IMR-90 (cell line): ENCODE data around the gene TANGO6. TPM values are rescaled to one million over a fixed set of nuclear protein-coding genes. Genes with fewer than 3 reads are reported as not detected.

Experiments
- ATAC-seq: fragments of 200-7000 bp; cut with Tn5 transposase; 2 replicates; pipeline ENCODE4 v1.9.1; 2020; ENCODE audit warnings: low read depth, mild to moderate bottlenecking, moderate library complexity
- BruUV-seq: library from RNA; stranded (reverse); fragments of 400-500 nt; replicated peaks from 2 replicates; lab custom pipeline; 2021; lab: Mats Ljungman, UMichigan
- CTCF ChIA-PET: fragments of 300-600 bp; formaldehyde crosslinking; extraction: SDS; loops from one replicate; lab custom pipeline; 2021; ENCODE audit warnings: antibody characterized with exemption; lab: Yijun Ruan, JAX
- POLR2A ChIA-PET: fragments of 300-600 bp; sonication (Branson Sonifier 250); formaldehyde crosslinking; loops from one replicate; lab custom pipeline; 2022; ENCODE audit warnings: antibody characterized with exemption; ENCODE audit not compliant: unreplicated experiment; lab: Charles Lee
- DNase-seq: peaks from one replicate; pipeline ENCODE4 v3.0.0; 2013
- H2AFZ ChIP-seq: replicated peaks from 2 replicates; pipeline ENCODE3; 2013; ENCODE audit warnings: low read length, mild to moderate bottlenecking; ENCODE audit not compliant: poor library complexity
- H2AK5ac ChIP-seq: 2 replicates; pipeline ENCODE4 v1.6.1; 2013; ENCODE audit warnings: low read depth, low read length, inconsistent platforms
- H2AK9ac ChIP-seq: replicated peaks from 2 replicates; pipeline ENCODE3; 2013; ENCODE audit warnings: mild to moderate bottlenecking, low read depth, low read length, moderate library complexity; ENCODE audit not compliant: poor library complexity
- H2BK120ac ChIP-seq: 2 replicates; pipeline ENCODE4 v1.6.1; 2013; ENCODE audit warnings: low read depth, low read length, inconsistent platforms
- H2BK15ac ChIP-seq: 3 replicates; pipeline ENCODE4 v1.6.1; 2013; ENCODE audit warnings: low read depth, low read length, inconsistent platforms
- H2BK20ac ChIP-seq: 2 replicates; pipeline ENCODE4 v1.6.1; 2013; ENCODE audit warnings: low read depth, mild to moderate bottlenecking, inconsistent platforms, low read length, moderate library complexity
- H2BK5ac ChIP-seq: 2 replicates; pipeline ENCODE4 v1.6.1; 2013; ENCODE audit warnings: mild to moderate bottlenecking, low read depth, low read length, inconsistent platforms; ENCODE audit not compliant: poor library complexity, severe bottlenecking
- H3K14ac ChIP-seq: replicated peaks from 2 replicates; pipeline ENCODE4 v1.6.1; 2013; ENCODE audit warnings: low read depth, low read length, inconsistent platforms
- H3K18ac ChIP-seq: 2 replicates; pipeline ENCODE4 v1.6.1; 2013; ENCODE audit warnings: low read depth, low read length, control low read depth
- H3K23ac ChIP-seq: 2 replicates; pipeline ENCODE4 v1.6.1; 2013; ENCODE audit warnings: low read depth, low read length, inconsistent platforms
- H3K27ac ChIP-seq: 2 replicates; pipeline ENCODE4 v1.5.1; 2013; ENCODE audit warnings: mild to moderate bottlenecking, control low read depth, low read length; ENCODE audit not compliant: insufficient read depth
- H3K27me3 ChIP-seq: 2 replicates; pipeline ENCODE4 v1.6.1; 2013; ENCODE audit warnings: low read length; ENCODE audit not compliant: control insufficient read depth, insufficient read depth
- H3K36me3 ChIP-seq: 2 replicates; pipeline ENCODE4 v1.6.1; 2013; ENCODE audit warnings: low read length, mixed read lengths; ENCODE audit not compliant: control insufficient read depth, insufficient read depth
- H3K4ac ChIP-seq: 2 replicates; pipeline ENCODE4 v1.6.1; 2013; ENCODE audit warnings: low read depth, low read length, inconsistent platforms
- H3K4me1 ChIP-seq: 2 replicates; pipeline ENCODE4 v1.6.1; 2013; ENCODE audit warnings: low read length, mixed read lengths; ENCODE audit not compliant: control insufficient read depth, insufficient read depth
- H3K4me2 ChIP-seq: 2 replicates; pipeline ENCODE4 v1.6.1; 2013; ENCODE audit warnings: low read depth, mild to moderate bottlenecking, control low read depth, low read length, moderate library complexity
- H3K4me3 ChIP-seq: 2 replicates; pipeline ENCODE4 v1.5.1; 2013; ENCODE audit warnings: low read depth, mild to moderate bottlenecking, control low read depth, low read length, moderate library complexity; ENCODE audit not compliant: insufficient read depth
- H3K56ac ChIP-seq: 2 replicates; pipeline ENCODE4 v1.6.1; 2013; ENCODE audit warnings: low read length, inconsistent platforms; ENCODE audit not compliant: insufficient read depth; ENCODE audit errors: extremely low read depth
- H3K79me1 ChIP-seq, 2 experiments: 2 replicates each; pipeline ENCODE4 v1.6.1; 2013; ENCODE audit warnings: low read length in 2 of 2, inconsistent platforms in 1 of 2, low read depth in 1 of 2
- H3K9ac ChIP-seq: 2 replicates; pipeline ENCODE4 v1.6.1; 2013; ENCODE audit warnings: low read depth, low read length, control low read depth
- H3K9me1 ChIP-seq: 2 replicates; pipeline ENCODE4 v1.6.1; 2013; ENCODE audit warnings: low read length, inconsistent platforms; ENCODE audit not compliant: insufficient read depth
- H3K9me3 ChIP-seq: 2 replicates; pipeline ENCODE4 v1.6.1; 2013; ENCODE audit warnings: low read length; ENCODE audit not compliant: control insufficient read depth, insufficient read depth
- H4K20me1 ChIP-seq: 2 replicates; pipeline ENCODE4 v1.6.1; 2013; ENCODE audit warnings: low read length, inconsistent platforms; ENCODE audit not compliant: insufficient read depth
- H4K5ac ChIP-seq: 2 replicates; pipeline ENCODE4 v1.6.1; 2013; ENCODE audit warnings: mild to moderate bottlenecking, low read depth, low read length, control low read depth
- H4K8ac ChIP-seq, 2 experiments: 2 replicates each; pipeline ENCODE4 v1.6.1; 2013; ENCODE audit warnings: low read depth in 2 of 2, low read length in 2 of 2, control low read depth in 1 of 2, inconsistent platforms in 1 of 2
- H4K91ac ChIP-seq: 2 replicates; pipeline ENCODE4 v1.6.1; 2013; ENCODE audit warnings: low read depth, low read length, inconsistent platforms; ENCODE audit not compliant: insufficient read depth
- BHLHE40 ChIP-seq: fragments of 150-350 bp; IDR thresholded peaks from 2 replicates; pipeline ENCODE4 v1.6.1; 2016; ENCODE audit warnings: mild to moderate bottlenecking, low read depth, low read length
- CEBPB ChIP-seq: IDR thresholded peaks from 2 replicates; pipeline ENCODE4 v1.6.1; 2012; ENCODE audit warnings: low read depth, low read length, improper control_type of control experiment
- CHD1 ChIP-seq: IDR thresholded peaks from 2 replicates; pipeline ENCODE4 v1.6.1; 2012; ENCODE audit warnings: low read depth, low read length, improper control_type of control experiment
- FOS ChIP-seq: fragments of 150-350 bp; IDR thresholded peaks from 2 replicates; pipeline ENCODE4 v1.6.1; 2016; ENCODE audit warnings: low read depth, low read length
- MAFK ChIP-seq: IDR thresholded peaks from 2 replicates; pipeline ENCODE4 v1.6.1; 2012; ENCODE audit warnings: low read depth, low read length, improper control_type of control experiment
- MAZ ChIP-seq: IDR thresholded peaks from 2 replicates; pipeline ENCODE4 v1.6.1; 2012; ENCODE audit warnings: low read depth, mild to moderate bottlenecking, low read length, improper control_type of control experiment, moderate library complexity, borderline replicate concordance
- MXI1 ChIP-seq: IDR thresholded peaks from 2 replicates; pipeline ENCODE4 v1.6.1; 2012; ENCODE audit warnings: low read depth, mild to moderate bottlenecking, low read length, moderate library complexity, borderline replicate concordance
- NFE2L2 ChIP-seq: fragments of 150-350 bp; IDR thresholded peaks from 2 replicates; pipeline ENCODE4 v1.6.1; 2016; ENCODE audit warnings: low read depth, mild to moderate bottlenecking, low read length
- POLR2A ChIP-seq: IDR thresholded peaks from 2 replicates; pipeline ENCODE4 v1.6.1; 2012; ENCODE audit warnings: mild to moderate bottlenecking, low read depth, low read length
- RAD21 ChIP-seq: IDR thresholded peaks from 2 replicates; pipeline ENCODE4 v1.6.1; 2012; ENCODE audit warnings: low read length, improper control_type of control experiment
- RCOR1 ChIP-seq: IDR thresholded peaks from 2 replicates; pipeline ENCODE4 v1.6.1; 2012; ENCODE audit warnings: mild to moderate bottlenecking, low read length, improper control_type of control experiment; ENCODE audit not compliant: insufficient replicate concordance
- RFX5 ChIP-seq: IDR thresholded peaks from 2 replicates; pipeline ENCODE4 v1.8.0; 2012; ENCODE audit warnings: low read depth, mild to moderate bottlenecking, low read length, moderate library complexity
- SMC3 ChIP-seq: fragments of 150-350 bp; IDR thresholded peaks from 2 replicates; pipeline ENCODE4 v1.6.1; 2016; ENCODE audit warnings: low read depth, mild to moderate bottlenecking, antibody characterized with exemption, low read length, moderate library complexity
- WGBS, 2 experiments: methylation state at CpG; one replicate each; pipeline versions ENCODE4 v1.1.5 to v1.1.7; 2013; ENCODE audit warnings: missing lambda C conversion rate in 2 of 2; ENCODE audit not compliant: insufficient read length in 1 of 2; ENCODE audit errors: extremely low coverage in 2 of 2; 5-methylcytosine and 5-hydroxymethylcytosine counted together
- dilution Hi-C: fragments of 300-500 bp; cut with HindIII; formaldehyde crosslinking; loops from one replicate; pipeline ENCODE4 v1.14.3; 2018; ENCODE audit warnings: low sequenced_read_pairs; ENCODE audit not compliant: unreplicated experiment
- in situ Hi-C: fragments of 300-500 bp; cut with MboI; formaldehyde crosslinking; loops from 3 replicates; pipeline ENCODE4 v1.14.3; 2019; ENCODE audit warnings: low sequenced_read_pairs, inconsistent platforms, mixed read lengths
- intact Hi-C: fragments of 100-400 bp; cut with micrococcal nuclease; formaldehyde crosslinking; loops from 2 replicates; pipeline ENCODE4 v1.10.0; 2022
- polyA plus RNA-seq, 3 experiments: library from polyadenylated mRNA; depleted of rRNA; stranded (reverse); fragments of >200 nt; gene quantifications; 2 replicates each; pipeline ENCODE4 v1.2.3, GENCODE V29; 2012; ENCODE audit warnings: low replicate concordance in 1 of 3
- total RNA-seq: library from RNA; depleted of rRNA; stranded (reverse); fragments of >200 nt; gene quantifications from 2 replicates; pipeline ENCODE4 v1.2.3, GENCODE V29; 2012
- TF ChIP-seq, protein P1 (sequence below): fragments of 150-350 bp; IDR thresholded peaks from 2 replicates; pipeline ENCODE4 v1.6.1; 2017; ENCODE audit warnings: mild to moderate bottlenecking, antibody characterized with exemption, low read length, low read depth
- TF ChIP-seq, protein P2 (sequence below): conservative IDR thresholded peaks from 2 replicates; pipeline ENCODE4 v1.5.1; 2012; ENCODE audit warnings: mild to moderate bottlenecking, low read depth, low read length, improper control_type of control experiment
- TF ChIP-seq, protein P3 (sequence below): fragments of 150-350 bp; IDR thresholded peaks from 2 replicates; pipeline ENCODE4 v1.6.1; 2016; ENCODE audit warnings: low read depth, mild to moderate bottlenecking, low read length, moderate library complexity, borderline replicate concordance

Gene TANGO6
- total and polyA plus RNA-seq, 2 of the 4 experiments (the other 2 are of a cell fraction), result 6.7 to 22.4 TPM

DNA sequence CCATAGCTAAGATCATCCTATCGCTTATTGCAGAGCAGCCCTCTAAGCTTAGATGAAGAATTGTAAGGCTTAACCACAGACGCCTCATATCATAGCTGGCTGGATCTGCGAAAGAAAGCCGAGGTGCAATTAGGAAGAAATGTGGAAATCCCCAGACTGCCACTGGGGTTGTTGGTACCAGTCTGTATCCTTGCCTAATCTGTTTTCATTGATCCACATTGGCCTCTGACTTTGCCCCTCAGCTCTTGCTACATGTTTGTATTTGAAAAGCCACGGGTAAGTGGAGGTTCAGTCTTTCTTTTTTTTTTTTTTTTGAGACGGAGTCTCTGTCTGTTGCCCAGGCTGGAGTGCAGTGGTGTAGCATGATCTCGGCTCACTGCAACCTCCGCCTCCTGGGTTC is 48.9 kb downstream of the TANGO6 start:
- CTCF ChIA-PET, result no interaction called here
- Histone ChIP-seq H3K14ac (no peak overlapping the region), H2BK15ac (no peak overlapping the region), H3K36me3 (no peaks in the 10 kb centered on the region), H2BK120ac (no peak overlapping the region), H3K56ac (no peak overlapping the region), H3K9ac (no peak overlapping the region), H3K27ac (no peak overlapping the region), H4K91ac (no peak overlapping the region), H3K4me2 (no peak overlapping the region), H2BK5ac (no peak overlapping the region), H3K9me3 (no peaks in the 10 kb centered on the region), H3K4ac (no peak overlapping the region), H2AFZ (no peak overlapping the region), H4K8ac (no peak overlapping the region), H2AK5ac (no peak overlapping the region), H3K9me1 (0 out of 2 replicates have a peak, but pooled peaks cover 4% of the 10 kb centered on the region), H2BK20ac (no peak overlapping the region), H2AK9ac (no peak overlapping the region), H3K18ac (no peak overlapping the region), H4K5ac (no peak overlapping the region), H3K4me1 (no peaks in the 10 kb centered on the region), H3K23ac (no peak overlapping the region), H3K27me3 (no peaks in the 10 kb centered on the region), H3K4me3 (no peak overlapping the region), H3K79me1 (no peaks in the 10 kb centered on the region), H4K20me1 (no peaks in the 10 kb centered on the region)
- intact Hi-C loops (no loop called here), dilution Hi-C loops (no loop called here), in situ Hi-C loops (no loop called here)
- no CpG with 5 or more reads among the region's 8 CpGs for WGBS, 2 experiments
- POLR2A ChIA-PET, result no interaction called here
- TF ChIP-seq MXI1 (no peak), CHD1 (no peak), POLR2A (no peak), BHLHE40 (no peak), NFE2L2 (no peak), RCOR1 (no peak), RFX5 (no peak), FOS (no peak), MAZ (no peak), SMC3 (no peak), MAFK (no peak), CEBPB (no peak), RAD21 (no peak)
- TF ChIP-seq, protein P1, sequence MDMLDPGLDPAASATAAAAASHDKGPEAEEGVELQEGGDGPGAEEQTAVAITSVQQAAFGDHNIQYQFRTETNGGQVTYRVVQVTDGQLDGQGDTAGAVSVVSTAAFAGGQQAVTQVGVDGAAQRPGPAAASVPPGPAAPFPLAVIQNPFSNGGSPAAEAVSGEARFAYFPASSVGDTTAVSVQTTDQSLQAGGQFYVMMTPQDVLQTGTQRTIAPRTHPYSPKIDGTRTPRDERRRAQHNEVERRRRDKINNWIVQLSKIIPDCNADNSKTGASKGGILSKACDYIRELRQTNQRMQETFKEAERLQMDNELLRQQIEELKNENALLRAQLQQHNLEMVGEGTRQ, result no peak
- TF ChIP-seq, protein P2, sequence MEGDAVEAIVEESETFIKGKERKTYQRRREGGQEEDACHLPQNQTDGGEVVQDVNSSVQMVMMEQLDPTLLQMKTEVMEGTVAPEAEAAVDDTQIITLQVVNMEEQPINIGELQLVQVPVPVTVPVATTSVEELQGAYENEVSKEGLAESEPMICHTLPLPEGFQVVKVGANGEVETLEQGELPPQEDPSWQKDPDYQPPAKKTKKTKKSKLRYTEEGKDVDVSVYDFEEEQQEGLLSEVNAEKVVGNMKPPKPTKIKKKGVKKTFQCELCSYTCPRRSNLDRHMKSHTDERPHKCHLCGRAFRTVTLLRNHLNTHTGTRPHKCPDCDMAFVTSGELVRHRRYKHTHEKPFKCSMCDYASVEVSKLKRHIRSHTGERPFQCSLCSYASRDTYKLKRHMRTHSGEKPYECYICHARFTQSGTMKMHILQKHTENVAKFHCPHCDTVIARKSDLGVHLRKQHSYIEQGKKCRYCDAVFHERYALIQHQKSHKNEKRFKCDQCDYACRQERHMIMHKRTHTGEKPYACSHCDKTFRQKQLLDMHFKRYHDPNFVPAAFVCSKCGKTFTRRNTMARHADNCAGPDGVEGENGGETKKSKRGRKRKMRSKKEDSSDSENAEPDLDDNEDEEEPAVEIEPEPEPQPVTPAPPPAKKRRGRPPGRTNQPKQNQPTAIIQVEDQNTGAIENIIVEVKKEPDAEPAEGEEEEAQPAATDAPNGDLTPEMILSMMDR, result no peak
- TF ChIP-seq, protein P3, sequence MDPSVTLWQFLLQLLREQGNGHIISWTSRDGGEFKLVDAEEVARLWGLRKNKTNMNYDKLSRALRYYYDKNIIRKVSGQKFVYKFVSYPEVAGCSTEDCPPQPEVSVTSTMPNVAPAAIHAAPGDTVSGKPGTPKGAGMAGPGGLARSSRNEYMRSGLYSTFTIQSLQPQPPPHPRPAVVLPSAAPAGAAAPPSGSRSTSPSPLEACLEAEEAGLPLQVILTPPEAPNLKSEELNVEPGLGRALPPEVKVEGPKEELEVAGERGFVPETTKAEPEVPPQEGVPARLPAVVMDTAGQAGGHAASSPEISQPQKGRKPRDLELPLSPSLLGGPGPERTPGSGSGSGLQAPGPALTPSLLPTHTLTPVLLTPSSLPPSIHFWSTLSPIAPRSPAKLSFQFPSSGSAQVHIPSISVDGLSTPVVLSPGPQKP, result no peak
- DNase-seq (no peak), ATAC-seq (no peak)
- BruUV-seq, result no TSS peak
